HG03175 (cell line): ENCODE measurements around the gene ZNF556.
A peak's percentile ranks its signal among the peaks of the same experiment; 100 is the strongest.

Experiments
- ATAC-seq: cut with Tn5 transposase; IDR thresholded peaks from one replicate; pipeline ENCODE4 v1.9.1; 2021; ENCODE audit warnings: mild to moderate bottlenecking, moderate library complexity; ENCODE audit not compliant: unreplicated experiment

Gene ZNF556

DNA sequence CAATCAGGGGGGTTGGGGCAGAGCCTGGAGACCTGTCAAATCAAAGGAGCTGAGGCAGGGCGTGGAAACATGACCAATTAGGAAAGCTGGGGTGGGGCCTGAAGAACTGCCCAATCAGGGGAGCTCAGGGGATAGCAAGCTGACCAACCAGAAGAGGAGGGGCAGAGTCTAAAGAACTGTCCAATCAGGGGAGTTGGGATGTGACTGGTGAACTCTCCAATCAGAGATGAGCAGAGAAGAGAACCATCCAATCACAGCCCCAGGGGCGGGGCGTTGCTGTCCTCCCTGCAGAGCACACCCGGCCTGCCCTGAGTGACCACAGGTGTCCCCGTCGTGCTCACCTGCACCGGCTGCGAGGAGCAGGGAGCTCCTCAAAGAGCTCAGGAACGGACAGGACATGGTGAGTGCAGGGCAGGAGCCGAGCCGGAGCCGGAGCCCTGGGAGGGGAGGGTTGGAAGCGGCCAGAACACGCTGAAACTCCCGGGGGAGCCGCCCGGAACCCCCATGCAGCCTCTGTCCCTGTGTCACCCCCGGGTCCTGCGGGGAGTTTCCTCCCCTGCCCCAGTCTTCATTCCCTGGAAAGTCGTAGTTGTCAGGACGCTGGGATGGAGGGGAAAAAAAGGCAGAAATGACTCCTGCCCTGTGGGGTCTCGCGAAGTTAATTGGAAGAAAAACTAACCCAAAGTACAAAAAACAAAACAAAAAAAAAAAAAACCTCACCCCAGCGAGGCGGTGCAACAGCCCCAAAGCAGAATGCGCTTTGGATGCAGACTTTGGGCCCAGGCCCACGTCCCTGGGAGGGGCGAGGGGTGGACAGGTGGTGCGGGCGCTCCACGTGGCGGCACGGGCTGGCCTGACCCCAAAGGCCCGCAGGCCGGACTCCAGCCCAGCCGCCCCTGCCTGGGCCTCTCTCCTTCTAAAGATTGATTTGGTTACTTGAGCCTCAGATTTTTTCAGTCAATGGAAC, at the start of gene ZNF556:
Gene ZNF556, plus strand, starts transcription at position 311 of the 967 bp plus-strand sequence. Its CDS starts 87 bp downstream, at position 398.
- no peak for ATAC-seq

DNA sequence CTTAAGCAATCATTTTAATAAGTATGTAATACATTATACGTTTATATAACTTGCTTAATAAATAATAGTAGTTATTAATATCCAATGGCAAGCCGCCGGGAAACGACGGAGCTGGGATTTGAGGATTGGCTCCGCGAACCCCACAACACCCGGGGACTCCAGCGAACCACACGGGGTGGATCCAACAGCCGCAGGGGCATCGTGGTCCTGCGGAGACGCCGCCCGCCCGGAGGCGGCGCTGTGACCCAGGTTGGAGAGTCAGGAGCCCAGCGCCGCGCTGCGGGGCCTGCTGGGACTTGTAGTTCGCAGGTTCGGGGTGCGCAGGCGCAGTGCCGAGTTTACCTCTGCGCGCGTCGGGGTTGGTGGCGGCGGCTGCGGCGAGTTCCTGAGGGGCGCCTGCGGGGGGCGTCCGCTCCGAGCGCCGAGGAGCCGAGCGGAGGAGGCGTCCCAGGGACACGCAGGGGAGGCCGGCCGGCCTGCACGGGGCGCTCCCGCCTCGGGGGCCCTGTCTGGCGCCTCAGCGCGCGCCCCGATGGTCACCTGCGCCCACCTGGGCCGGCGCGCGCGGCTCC, 47.5 kb upstream of the ZNF556 start, which contains the start of gene ZNF554:
Gene ZNF554, plus strand, starts transcription at position 329 of the 572 bp plus-strand sequence. Its CDS starts 204 bp downstream, at position 533.
- peak; percentile 87 for ATAC-seq

DNA sequence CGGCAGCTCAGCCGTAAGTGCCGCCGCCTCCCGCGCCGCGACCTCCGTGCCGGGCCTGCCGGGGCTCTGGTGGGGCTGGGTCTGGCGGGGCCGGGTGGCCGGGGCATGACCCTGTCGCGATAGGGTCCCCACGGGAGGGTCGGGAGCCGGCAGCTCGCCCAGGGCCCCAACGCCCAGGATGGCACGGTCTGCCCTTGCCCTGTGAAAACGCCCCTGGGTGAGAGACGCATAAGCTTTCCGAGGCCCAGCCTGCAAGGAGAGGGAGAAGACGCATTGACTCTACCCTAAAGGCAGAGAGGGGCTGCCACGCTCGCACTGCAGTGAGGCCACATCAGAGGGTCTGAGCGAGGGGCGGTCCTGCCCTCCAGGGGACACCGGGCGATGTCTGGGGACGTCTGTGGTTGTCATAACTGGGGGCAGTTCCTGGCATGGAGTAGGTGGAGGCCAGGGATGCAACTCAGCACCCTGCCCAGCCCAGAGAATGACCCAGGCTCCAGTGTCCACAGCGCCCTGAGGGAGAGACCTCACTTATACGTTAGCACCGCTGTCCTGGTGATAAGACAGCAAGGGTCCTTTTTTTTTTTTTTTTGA, 46.9 kb upstream of the ZNF556 start:
- ATAC-seq, result no peak

DNA sequence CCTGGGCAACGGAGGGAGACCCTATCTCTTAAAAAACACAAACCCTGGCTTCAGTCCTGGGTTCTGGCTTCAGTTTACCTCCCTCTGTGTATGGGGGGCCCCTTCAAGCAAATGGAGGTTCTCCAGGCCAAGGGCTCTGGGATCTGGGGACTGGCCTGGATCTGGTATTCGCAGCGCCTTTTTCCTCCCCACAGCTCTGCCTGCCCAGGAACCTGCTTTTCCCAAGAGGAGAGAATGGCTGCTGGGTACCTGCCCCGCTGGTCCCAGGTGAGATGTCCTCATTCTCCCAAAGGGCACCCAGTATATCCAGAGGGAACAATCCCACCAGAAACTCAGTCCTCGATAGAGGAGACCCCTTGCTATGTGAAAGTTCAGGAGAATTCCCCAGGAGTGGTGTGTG, 44.3 kb upstream of the ZNF556 start:
- ATAC-seq, result no peak

DNA sequence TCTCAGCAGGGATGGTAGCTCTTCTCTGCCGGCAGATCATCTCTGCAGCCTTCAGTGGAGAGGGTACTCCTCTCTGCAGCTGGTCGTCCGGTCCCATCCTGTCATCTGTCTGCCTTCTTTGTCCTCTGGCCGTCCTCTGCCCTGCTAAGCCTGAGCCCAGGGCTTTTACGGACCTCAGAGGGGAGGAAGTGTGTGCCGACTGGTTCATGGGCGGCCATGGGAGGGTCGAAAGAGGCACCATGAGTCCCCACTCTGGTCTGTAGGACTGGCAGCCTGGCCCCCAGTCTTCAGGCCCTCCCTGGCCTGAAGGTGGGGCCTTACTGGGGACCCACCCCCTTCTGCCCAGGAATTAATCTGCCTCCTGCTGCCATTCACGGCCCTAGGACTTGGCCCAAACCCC, 43.5 kb upstream of the ZNF556 start:
- no peak for ATAC-seq

DNA sequence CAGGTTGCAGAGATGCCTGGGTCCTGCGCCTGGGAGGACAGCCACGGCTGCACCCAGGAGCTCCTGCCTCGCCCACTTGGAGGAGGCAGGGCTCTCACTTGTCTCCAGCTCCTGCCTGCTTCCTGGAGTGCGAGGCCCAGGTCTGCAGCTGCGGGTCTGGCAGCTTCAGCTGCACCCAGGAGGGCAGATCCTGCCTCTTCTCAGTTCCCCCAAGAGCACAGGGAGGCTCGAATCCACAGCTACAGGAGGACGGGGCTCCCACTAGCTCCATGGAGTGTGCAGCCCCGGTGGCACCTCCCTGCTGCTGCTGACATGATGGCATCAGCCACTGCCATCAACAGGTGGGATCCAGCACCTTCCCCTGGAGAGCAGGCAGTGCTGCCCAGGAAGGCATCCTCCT, 43.0 kb upstream of the ZNF556 start:
- ATAC-seq, result no peak

DNA sequence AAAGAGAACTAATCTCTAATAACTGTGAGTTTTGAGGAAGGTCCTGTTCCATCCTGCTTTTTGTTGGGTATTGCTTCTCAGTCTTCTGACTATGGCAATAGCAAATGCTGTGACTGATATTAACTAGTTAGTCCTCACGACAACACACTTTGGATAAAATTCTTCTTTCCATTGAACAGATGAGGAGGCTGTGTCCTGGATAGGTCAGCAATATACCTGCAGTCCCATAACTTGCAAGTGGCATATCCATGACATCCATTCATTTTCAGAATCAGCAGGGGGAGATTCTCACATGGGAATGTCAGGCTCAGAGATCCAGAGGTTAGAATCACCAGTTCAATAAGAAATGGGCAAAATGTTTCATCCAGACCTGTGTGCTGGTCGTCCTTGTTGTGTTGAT, 40.1 kb upstream of the ZNF556 start:
- ATAC-seq, result no peak

DNA sequence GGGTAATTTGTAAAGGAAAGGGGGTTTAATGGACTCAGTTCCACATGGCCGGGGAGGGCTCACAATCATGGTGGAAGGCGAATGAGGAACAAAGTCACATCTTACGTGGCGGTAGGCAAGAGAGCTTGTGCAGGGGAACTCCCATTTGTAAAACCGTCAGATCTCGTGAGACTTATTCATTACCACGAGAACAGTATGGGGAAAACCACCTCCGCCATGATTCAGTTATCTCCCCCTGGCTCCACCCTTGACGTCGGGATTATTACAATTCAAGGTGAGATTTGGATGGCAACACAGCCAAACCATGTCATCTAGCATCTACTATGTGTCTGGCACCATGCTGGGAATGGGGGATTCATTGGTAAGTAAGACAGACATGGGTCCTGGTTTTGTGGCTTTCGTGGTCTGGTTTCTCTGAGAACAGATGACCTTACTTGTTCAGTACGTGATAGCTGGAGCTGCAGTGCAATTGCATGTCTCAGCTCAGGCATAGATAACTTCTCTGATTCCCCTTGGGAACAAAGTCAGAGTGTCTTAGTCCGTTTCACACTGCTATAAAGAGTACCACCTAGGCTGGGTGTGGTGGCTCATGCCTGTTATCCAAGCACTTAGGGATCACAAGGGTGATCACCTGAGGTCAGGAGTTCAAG, 39.2 kb upstream of the ZNF556 start:
- ATAC-seq, result no peak

DNA sequence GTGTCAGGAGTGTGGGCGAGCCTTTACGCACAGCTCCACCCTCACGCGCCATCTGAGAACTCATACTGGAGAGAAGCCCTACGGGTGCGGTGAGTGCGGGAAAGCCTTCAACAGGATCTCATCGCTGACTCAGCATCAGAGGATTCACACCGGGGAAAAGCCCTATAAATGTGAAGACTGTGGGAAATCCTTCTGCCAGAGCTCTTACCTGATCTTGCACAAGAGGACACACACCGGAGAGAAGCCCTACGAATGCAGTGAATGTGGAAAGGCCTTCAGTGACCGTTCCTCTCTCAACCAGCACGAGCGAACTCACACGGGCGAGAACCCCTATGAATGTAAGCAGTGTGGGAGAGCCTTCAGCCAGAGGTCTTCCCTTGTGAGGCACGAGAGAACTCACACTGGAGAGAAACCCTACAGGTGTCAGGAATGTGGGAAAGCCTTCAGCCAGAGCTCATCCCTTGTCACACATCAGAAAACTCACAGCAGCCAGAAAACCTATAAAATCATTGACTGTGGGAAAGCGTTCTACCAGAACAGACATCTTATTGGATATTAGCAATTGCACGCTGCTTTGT, 32.8 kb upstream of the ZNF556 start:
- ATAC-seq, result no peak

DNA sequence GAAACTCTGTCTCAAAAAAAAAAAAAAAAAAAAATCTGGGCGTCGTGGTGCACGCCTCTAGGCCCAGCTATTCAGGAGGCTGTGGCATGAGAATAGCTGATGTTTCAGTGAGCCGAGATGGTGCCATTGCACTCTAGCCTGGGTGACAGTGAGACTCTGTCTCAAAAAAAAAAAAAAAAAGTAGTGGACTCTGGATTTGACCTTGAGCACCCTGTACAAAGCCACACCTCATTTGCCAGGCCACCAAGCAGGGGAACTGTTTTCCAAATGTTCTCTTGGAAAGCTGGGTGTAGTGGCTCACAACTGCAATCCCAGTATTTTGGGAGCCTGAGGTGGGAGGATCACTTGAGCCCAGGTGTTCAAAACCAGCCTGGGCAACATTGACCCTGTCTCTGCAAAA, 29.7 kb upstream of the ZNF556 start:
- ATAC-seq, result no peak

DNA sequence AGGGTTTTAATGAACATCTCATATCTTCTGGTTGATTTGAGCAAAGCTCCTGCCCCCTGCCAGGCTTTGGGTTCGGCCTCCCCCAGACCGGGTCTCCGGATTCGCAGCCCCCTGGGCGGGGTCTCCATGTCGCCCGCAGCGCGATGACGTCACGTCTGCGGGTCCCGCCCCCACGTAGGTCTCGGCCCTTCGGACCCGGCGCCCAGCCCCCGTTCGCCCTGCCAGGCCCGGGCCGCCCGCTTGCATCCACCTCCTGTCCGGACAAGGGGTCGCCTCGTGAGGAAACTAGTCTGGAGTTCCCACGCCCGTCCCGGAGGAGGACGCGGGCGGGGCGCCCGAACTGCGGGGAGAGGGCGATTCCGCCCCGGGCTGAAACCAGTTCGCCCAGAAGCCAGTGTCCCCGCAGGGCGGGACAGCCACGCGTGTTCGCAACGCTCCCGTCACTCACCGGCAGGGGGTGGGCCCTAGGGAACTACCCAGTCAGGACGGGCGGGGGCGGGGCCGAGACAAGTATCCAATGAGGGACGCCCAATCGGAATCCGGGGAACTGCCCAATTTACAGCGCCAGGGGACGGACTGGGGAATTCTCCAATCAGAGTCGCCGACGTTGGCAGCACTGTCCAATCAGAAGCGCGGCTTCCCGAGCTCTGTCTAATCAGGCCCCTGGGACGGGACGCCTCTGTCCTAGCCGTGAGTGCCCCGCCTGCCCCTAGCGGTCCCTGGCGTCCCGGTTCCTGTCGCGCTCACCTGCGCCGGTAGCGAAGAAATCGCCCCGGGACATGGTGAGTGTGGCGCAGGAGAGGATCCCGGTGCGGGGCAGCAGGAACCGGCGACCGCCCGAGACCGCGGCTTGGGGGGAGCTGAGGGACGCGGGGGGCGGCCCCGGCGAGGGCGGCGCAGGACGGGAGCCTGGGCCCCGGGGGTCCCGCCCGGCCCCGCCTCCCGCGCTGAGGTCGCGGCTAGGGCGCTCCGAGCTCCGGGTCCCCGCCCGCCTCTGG, 26.0 kb upstream of the ZNF556 start, which contains the start of gene ZNF555:
Gene ZNF555, plus strand, starts transcription at position 682 of the 998 bp plus-strand sequence. Its CDS starts 98 bp downstream, at position 780.
- ATAC-seq, result peak; percentile 95

DNA sequence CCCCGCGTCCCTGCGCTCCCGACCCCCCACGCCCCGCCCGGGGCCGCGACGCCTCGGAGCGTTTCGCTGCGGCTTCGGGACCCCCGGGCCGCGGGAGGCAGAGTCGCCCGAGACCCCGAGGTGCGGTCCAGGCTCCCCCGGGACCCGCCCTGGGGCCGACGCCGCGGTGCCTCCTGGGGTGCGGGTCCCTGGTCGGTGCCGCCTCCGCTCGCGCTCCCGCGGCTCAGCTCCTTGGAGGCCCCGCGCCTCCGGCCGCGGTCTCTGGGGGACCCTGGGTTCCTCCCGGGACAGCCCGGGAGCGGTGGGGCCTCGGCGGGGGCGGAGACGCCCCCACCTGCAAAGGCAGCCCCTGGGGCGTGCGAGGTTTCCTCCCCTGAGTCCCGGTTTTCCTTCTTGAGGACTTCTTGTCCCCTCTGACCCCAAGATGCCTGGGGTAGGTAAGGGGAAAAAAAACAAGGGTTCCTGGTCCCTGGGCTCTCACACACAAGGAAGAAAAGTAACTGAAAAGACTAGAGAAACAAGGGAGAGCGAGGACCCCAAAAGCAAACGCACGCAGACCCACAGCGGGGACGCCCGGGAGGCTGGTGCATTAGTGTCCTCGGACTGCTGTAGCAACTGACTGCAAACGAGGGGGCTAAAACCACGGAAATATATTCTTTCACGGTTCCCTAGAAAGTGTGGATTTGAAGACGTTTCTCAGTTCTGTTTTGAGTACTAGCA, 25.1 kb upstream of the ZNF556 start:
- no peak for ATAC-seq

DNA sequence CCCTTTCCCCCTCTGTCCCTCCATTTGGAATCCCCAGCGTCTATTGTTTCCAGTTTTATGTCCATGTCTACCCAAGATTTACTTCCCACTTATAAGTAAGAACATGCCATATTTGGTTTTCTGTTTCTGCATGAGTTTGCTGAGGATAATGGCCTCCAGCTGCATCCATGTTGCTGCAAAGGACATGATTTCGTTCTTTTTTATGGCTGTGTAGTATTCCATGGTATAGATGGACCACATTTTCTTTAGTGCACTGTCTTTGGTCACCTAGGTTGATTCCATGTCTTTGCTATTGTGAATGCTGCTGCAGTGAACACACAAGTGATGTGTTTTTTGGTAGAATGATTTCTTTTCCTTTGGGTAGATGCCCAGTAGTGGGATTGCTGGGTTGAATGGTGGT, 22.0 kb upstream of the ZNF556 start:
- no peak for ATAC-seq

DNA sequence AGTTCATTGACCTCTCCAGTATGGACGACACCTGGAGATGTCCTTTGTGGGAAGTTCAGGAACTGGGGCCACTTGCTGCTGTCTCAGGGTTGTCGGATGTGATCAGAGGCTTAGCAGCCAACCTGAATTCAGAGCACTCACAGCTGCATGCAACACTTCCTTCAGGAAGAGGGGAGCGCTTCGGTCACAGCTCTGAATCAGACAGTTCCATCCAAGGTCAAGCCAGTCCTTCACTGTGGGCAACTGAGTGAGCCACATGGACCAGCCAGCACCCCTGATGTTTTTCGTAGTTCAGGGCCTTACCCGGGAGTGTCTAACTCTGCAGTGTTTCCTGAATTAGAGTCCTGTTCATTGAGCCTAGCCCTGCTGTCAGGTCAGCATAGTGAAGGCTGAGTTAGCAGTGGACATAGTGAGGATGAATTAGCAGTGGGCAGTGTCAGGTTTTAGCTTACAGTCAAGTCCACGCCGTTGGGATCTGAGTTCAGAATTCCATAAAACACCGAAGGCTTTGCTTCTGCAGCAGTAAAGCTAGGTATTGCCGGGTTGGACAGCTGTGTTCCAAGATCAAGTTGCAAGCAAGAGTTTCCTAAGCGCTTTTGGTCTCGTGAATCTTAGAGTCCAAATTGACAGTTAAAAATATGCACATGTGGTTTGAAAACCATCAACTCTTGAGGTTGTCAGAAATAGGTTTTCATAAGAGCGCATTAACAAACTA, 20.8 kb upstream of the ZNF556 start:
- ATAC-seq, result no peak

DNA sequence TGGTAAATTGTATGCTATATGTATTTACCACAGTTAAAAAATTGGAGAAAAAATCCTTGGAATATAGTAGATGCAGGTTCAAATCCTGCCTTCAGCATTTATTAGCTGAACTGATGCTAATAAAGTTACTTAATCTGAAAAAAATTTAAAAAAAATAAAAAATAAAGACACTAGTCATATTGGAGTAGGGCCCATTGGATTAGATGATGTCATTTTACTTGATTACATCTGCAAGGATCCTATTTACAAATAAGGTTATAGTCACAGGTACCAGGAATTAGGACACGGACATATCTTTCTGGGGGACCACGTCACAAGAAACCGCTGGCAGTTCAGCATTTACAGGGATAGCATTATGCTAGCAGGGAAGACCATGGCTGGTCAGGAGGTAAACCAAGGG, 19.6 kb upstream of the ZNF556 start:
- ATAC-seq, result no peak

DNA sequence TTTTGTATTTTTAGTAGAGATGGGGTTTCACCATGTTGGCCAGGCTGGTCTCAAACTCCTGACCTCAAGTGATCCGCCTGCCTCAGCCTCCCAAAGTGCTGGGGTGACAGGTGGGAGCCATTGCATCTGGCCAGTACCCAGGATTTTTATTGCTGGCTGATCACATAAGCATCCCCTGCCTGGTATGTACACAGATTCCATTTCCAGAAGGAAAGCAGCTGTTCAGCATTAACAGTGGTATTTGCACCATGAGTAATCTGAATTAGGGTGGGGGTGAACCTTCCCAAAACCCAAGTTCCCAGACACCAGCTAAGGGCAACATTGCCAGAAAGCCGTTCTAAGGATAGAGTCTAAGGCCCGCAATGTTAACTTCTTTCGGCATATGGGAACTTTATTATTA, 18.5 kb upstream of the ZNF556 start:
- ATAC-seq, result no peak

DNA sequence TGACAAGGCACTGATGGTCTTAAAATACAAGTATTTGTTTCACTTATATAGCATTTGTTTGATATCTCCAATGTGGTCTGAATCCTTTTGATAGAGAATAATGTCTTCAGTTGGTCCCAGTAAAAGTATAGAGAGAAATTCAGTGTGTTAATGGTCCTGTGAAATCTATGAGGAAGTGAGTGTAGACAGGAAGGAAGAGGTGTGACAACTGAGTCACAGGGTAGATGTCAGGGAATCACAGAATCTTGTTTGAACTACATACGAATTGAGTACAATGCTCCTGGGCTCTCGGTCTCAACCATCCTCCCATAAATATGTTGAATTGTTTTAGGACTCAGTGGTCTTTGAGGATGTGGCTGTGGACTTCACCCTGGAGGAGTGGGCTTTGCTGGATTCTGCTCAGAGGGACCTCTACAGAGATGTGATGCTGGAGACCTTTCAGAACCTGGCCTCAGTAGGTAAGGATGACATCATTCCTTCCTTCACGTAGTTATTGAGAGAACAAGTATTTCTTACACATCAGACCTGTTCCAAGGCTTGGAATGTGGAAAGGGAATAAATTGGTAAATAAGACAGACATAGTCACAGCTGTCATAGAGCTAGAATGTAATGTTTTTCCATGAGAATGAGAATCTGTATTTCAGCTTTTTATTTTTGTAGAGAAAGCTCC, 16.7 kb upstream of the ZNF556 start:
- no peak for ATAC-seq

DNA sequence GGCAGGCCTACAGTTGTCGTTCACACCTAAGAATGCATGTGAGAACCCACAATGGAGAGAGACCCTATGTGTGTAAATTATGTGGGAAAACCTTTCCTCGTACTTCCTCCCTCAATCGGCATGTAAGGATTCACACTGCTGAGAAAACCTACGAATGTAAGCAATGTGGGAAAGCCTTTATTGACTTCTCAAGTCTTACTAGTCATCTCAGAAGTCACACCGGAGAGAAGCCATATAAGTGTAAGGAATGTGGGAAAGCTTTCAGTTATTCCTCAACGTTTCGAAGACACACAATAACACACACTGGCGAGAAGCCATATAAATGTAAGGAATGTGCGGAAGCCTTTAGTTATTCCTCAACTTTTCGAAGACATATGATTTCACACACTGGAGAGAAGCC, 14.5 kb upstream of the ZNF556 start:
- ATAC-seq, result no peak
